K562 (cell line): ENCODE measurements around the gene TPGS2. TPM values are rescaled to one million over a fixed set of nuclear protein-coding genes. Genes with fewer than 3 reads are reported as not detected.

Source experiments
- ARID3A ChIP-seq: IDR thresholded peaks from 2 replicates; pipeline ENCODE4 v1.6.1; 2012; ENCODE audit warnings: low read depth, low read length, improper control_type of control experiment, borderline replicate concordance
- CBX5 ChIP-seq: IDR thresholded peaks from 2 replicates; pipeline ENCODE4 v1.6.1; 2014; ENCODE audit warnings: low read depth, borderline replicate concordance
- CREM ChIP-seq: IDR thresholded peaks from 2 replicates; pipeline ENCODE4 v1.6.1; 2014; ENCODE audit warnings: antibody characterized with exemption, low read depth
- DEAF1 ChIP-seq: fragments of 450-650 bp; formaldehyde crosslinking; IDR thresholded peaks from 2 replicates; pipeline ENCODE4 v1.4.0; 2020; ENCODE audit warnings: mild to moderate bottlenecking, moderate library complexity
- ETV1 ChIP-seq: fragments of 450-650 bp; conservative IDR thresholded peaks from 2 replicates; pipeline ENCODE4 v1.6.1; 2016; ENCODE audit warnings: missing genetic modification characterization, control low read depth, low read depth, missing compliant biosample characterization
- HCFC1 ChIP-seq: IDR thresholded peaks from 2 replicates; pipeline ENCODE4 v1.6.1; 2012; ENCODE audit warnings: low read depth, low read length, improper control_type of control experiment
- NBN ChIP-seq: fragments of 450-650 bp; IDR thresholded peaks from 2 replicates; pipeline ENCODE4 v1.6.1; 2016; ENCODE audit warnings: low read depth, mild to moderate bottlenecking
- SPI1 ChIP-seq: IDR thresholded peaks from 2 replicates; pipeline ENCODE4 v1.6.1; 2011; ENCODE audit warnings: low read depth, low read length, control low read depth, borderline replicate concordance
- SUPT5H ChIP-seq: fragments of 450-650 bp; IDR thresholded peaks from 2 replicates; pipeline ENCODE4 v1.6.1; 2016
- ZNF232 ChIP-seq: sonication (generic); formaldehyde crosslinking; IDR thresholded peaks from 2 replicates; pipeline ENCODE4 v1.8.0; 2022; ENCODE audit warnings: mild to moderate bottlenecking, missing genetic modification reagents
- ZNF347 ChIP-seq: fragments of 450-650 bp; formaldehyde crosslinking; IDR thresholded peaks from 2 replicates; pipeline ENCODE4 v1.4.0; 2020; ENCODE audit warnings: low read depth, mild to moderate bottlenecking, moderate library complexity
- ZNF561 ChIP-seq: fragments of 450-650 bp; formaldehyde crosslinking; conservative IDR thresholded peaks from 2 replicates; pipeline ENCODE4 v1.4.0; 2020; ENCODE audit warnings: mild to moderate bottlenecking, moderate library complexity
- polyA plus RNA-seq, 8 experiments: library from polyadenylated mRNA; depleted of rRNA in 4 of 8; stranded (reverse) in 5 of 8; unstranded in 3 of 8; fragments of >200 nt; fragmentation: Nextera tagmentation in 2 of 8; fragmentation: Illumina TruSeq in 1 of 8; extraction: Ambion mirVana in 2 of 8; extraction: Trizol in 1 of 8; gene quantifications; 2 replicates each; pipeline versions ENCODE4 v1.2.1 to v1.2.3, GENCODE V29; 2011 to 2014; ENCODE audit warnings: inconsistent platforms in 1 of 8, missing spikeins in 1 of 8
- total RNA-seq, 7 experiments: library from RNA; depleted of rRNA in 6 of 7; stranded (reverse); fragments of >200 nt in 6 of 7; fragmentation: Illumina TruSeq in 2 of 7; extraction: Trizol in 2 of 7; gene quantifications; 2 replicates each; pipeline versions ENCODE4 v1.2.1 to v1.2.3, GENCODE V29; 2011 to 2021; ENCODE audit warnings: low replicate concordance in 1 of 7
- TF ChIP-seq, protein P1 (sequence below), 3 experiments: IDR thresholded peaks in 2 of 3; conservative IDR thresholded peaks in 1 of 3; 2 replicates each; pipeline ENCODE4 v1.5.1; 2011 to 2012; ENCODE audit warnings: low read length in 3 of 3, mild to moderate bottlenecking in 3 of 3, control low read depth in 2 of 3, improper control_type of control experiment in 1 of 3, inconsistent platforms in 1 of 3, low read depth in 1 of 3, mixed read lengths in 1 of 3, moderate library complexity in 1 of 3; ENCODE audit not compliant: insufficient read depth in 2 of 3
- TF ChIP-seq, protein P2 (sequence below): IDR thresholded peaks from 2 replicates; pipeline ENCODE4 v1.6.1; 2011; ENCODE audit warnings: borderline replicate concordance, low read depth, mild to moderate bottlenecking, moderate library complexity, low read length; ENCODE audit not compliant: insufficient read depth, poor library complexity, severe bottlenecking

The TPGS2 gene
- total and polyA plus RNA-seq, 9 of the 15 experiments (the other 6 are each of a cell fraction or from before 2014, with no cell fraction given), result 94.2 to 449 (median 134) TPM

DNA sequence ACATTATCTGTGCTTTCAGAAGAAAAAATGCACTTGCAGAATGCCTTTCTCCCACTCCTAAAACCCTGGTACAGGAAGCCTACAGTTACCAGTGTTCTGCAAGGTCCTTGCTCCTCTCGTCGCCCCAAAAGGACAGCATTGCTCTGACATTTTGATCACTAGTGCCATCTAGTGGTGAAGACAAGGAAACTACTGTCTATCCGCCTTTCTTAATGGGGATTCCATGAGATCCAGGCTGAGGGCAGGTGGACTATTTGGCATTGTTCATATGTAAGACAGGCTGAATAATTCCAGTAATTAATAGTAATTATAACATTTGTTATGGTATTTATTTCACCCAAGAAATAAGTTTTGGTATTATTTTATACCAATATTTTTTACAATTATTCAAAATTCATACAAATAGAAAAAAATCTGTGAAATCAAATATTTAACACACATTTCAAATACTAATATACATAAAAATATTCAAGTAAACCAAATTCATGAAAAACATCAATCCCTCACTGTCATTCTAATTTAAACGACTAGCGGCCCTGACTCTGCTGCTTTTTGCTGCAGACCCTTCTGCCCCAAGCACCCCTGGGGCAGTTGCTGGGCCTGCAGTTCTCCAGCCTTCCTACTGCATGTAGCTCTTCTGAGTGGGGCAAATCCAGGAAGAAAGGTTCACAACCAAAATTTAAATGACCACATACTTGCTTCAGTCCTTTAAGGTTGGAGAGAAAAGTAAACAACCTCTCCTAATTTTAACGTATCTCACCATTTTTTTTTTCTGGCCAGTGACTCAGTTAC lies 19.0 kb downstream of the TPGS2 start (continued):
- TF ChIP-seq, protein P1, sequence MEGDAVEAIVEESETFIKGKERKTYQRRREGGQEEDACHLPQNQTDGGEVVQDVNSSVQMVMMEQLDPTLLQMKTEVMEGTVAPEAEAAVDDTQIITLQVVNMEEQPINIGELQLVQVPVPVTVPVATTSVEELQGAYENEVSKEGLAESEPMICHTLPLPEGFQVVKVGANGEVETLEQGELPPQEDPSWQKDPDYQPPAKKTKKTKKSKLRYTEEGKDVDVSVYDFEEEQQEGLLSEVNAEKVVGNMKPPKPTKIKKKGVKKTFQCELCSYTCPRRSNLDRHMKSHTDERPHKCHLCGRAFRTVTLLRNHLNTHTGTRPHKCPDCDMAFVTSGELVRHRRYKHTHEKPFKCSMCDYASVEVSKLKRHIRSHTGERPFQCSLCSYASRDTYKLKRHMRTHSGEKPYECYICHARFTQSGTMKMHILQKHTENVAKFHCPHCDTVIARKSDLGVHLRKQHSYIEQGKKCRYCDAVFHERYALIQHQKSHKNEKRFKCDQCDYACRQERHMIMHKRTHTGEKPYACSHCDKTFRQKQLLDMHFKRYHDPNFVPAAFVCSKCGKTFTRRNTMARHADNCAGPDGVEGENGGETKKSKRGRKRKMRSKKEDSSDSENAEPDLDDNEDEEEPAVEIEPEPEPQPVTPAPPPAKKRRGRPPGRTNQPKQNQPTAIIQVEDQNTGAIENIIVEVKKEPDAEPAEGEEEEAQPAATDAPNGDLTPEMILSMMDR (IDR thresholded peaks at IDR 0.05 in 2 of 3, conservative IDR thresholded peaks at IDR 0.05 in 1 of 3; ENCODE audit: insufficient read depth in 2 of 3, low read depth in 1 of 3, low read length in 3 of 3), result peak; percentile 77 to 86 (median 83)
- no peak for TF ChIP-seq ETV1 (tag)
- 0 out of 2 replicates have a peak, but pooled peaks have one; percentile 11 for TF ChIP-seq HCFC1
- TF ChIP-seq, protein P2, sequence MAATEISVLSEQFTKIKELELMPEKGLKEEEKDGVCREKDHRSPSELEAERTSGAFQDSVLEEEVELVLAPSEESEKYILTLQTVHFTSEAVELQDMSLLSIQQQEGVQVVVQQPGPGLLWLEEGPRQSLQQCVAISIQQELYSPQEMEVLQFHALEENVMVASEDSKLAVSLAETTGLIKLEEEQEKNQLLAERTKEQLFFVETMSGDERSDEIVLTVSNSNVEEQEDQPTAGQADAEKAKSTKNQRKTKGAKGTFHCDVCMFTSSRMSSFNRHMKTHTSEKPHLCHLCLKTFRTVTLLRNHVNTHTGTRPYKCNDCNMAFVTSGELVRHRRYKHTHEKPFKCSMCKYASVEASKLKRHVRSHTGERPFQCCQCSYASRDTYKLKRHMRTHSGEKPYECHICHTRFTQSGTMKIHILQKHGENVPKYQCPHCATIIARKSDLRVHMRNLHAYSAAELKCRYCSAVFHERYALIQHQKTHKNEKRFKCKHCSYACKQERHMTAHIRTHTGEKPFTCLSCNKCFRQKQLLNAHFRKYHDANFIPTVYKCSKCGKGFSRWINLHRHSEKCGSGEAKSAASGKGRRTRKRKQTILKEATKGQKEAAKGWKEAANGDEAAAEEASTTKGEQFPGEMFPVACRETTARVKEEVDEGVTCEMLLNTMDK, result peak; percentile 54
- TF ChIP-seq DEAF1 (CRISPR knock-in tag), result 0 out of 2 replicates have a peak, but pooled peaks have one; percentile 15
- no peak for TF ChIP-seq CBX5
- TF ChIP-seq NBN, result no peak
- no peak for TF ChIP-seq ZNF561 (CRISPR knock-in tag)
- TF ChIP-seq CREM, result 0 out of 2 replicates have a peak, but pooled peaks have one; percentile 33
- TF ChIP-seq SUPT5H, result no peak
- no peak for TF ChIP-seq ZNF232 (CRISPR knock-in tag)
- TF ChIP-seq ZNF347 (CRISPR knock-in tag), result no peak
- 0 out of 2 replicates have a peak, but pooled peaks have one; percentile 45 for TF ChIP-seq ARID3A
- TF ChIP-seq SPI1, result no peak
